Measurements from ENCODE around the gene MAD1L1. TPM values are rescaled to one million over a fixed set of nuclear protein-coding genes. Genes with fewer than 3 reads are reported as not detected.

The MAD1L1 gene
- total and polyA plus RNA-seq, 2 donors (not counting 3 experiments of a cell fraction or from before 2014, with no cell fraction given): 34.1 to 42.3 TPM

- Histone ChIP-seq H4K20me1 (replicated peaks; ENCODE audit: control insufficient read depth, extremely low read depth, insufficient read depth, low read length) (no peaks in the 10 kb centered on the region), H2AFZ (ENCODE audit: low read depth, low read length) (no peak overlapping the region), H3K79me2 (ENCODE audit: control insufficient read depth, insufficient read depth, low read length) (no peaks in the 10 kb centered on the region), H3K4me1 (ENCODE audit: control insufficient read depth, extremely low read depth, insufficient read depth, low read length) (no peaks in the 10 kb centered on the region), H3K27ac (ENCODE audit: insufficient read depth, low read depth, low read length) (no peak overlapping the region), H3K4me3 (replicated peaks in 1 of 3; ENCODE audit: insufficient read depth in 1 of 3, low read depth in 1 of 3, low read length in 3 of 3) (no peak overlapping the region), H3K9me3 (replicated peaks; ENCODE audit: control insufficient read depth, insufficient read depth, low read length) (no peaks in the 10 kb centered on the region), H3K9ac (replicated peaks; ENCODE audit: extremely low read depth, insufficient read depth, low read length) (no peak overlapping the region), H3K4me2 (ENCODE audit: insufficient read depth, low read length) (no peak overlapping the region), H3K27me3 (ENCODE audit: control insufficient read depth in 2 of 2, insufficient read depth in 2 of 2, low read length in 2 of 2) (no peaks in the 10 kb centered on the region), H3K36me3 (ENCODE audit: control insufficient read depth in 2 of 2, extremely low read depth in 1 of 2, insufficient read depth in 2 of 2, low read length in 2 of 2) (no peaks in the 10 kb centered on the region), H3K9me1 (replicated peaks; ENCODE audit: control insufficient read depth, extremely low read depth, insufficient read depth, low read length) (no peaks in the 10 kb centered on the region)
- no TSS peak for BruUV-seq (replicated peaks)
- FAIRE-seq (no peak), DNase-seq (ENCODE audit: low read depth, low spot score) (no peak)
- intact Hi-C loops (cut with micrococcal nuclease): no loop called here
- no peak for TF ChIP-seq CTCF (IDR thresholded peaks at IDR 0.05; ENCODE audit: extremely low read depth in 1 of 2, insufficient read depth in 1 of 2, low read depth in 1 of 2, low read length in 2 of 2)
- TF ChIP-seq FOS (IDR thresholded peaks at IDR 0.05; ENCODE audit: borderline replicate concordance, insufficient read depth, low read length): no peak
- no peak for TF ChIP-seq EZH2 (IDR thresholded peaks at IDR 0.05; ENCODE audit: borderline replicate concordance, low read depth, low read length, severe bottlenecking)
- no peak for TF ChIP-seq MAX (IDR thresholded peaks at IDR 0.05; ENCODE audit: insufficient read depth, insufficient read length)
- no peak for TF ChIP-seq POLR2A (IDR thresholded peaks at IDR 0.05; ENCODE audit: low read depth, low read length)
- no peak for TF ChIP-seq MYC (IDR thresholded peaks at IDR 0.05; ENCODE audit: low read depth, low read length)
- no peak for TF ChIP-seq GATA2 (IDR thresholded peaks at IDR 0.05; ENCODE audit: insufficient read depth, insufficient read length, low read depth, low read length)
- ChIA-PET POLR2A (no interaction called here), CTCF (no interaction called here)
- dilution Hi-C loops (cut with MboI; ENCODE audit: extremely low pct_ligation_motif_present, low sequenced_read_pairs): no loop called here
Observed at GRCh38 chr7:1809070-1809469, 423.7 kb downstream of the MAD1L1 start.
